ENCODE measurements around the gene ADGRL4. TPM values are rescaled to one million over a fixed set of nuclear protein-coding genes. Genes with fewer than 3 reads are reported as not detected.

Gene ADGRL4
- total and polyA plus RNA-seq, 2 donors from 2014 or later: 16.8 to 43.0 TPM

- no peak for FAIRE-seq
These were observed 87.4 kb downstream of the ADGRL4 start for GRCh38 chr1:78919150-78919549.

DNA sequence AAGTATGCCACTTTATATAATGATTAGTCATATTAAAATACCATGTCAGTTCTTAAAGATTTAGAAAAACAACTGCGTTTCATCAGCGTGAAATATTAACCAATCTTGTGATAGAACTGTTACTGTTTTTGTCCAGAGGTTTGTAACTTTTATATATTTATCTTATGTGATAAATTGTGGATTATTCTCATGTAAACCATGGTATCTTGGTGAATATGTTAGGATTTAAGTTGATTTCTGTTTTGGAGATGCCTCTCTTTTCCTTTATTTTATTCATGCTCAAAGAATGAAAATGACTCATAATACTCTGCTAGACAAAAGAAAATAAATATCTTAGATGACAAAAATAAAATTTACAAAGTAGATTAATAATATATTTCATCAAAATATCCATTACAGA lies 88.4 kb downstream of the ADGRL4 start:
- no peaks in the 10 kb centered on the region for H3K4me1 ChIP-seq (ENCODE audit: control insufficient read depth in 2 of 3, insufficient read depth in 2 of 3, low read depth in 1 of 3, low read length in 3 of 3)
- intact Hi-C loops (cut with DNase I): no loop called here
- TF ChIP-seq CTCF (IDR thresholded peaks at IDR 0.05; ENCODE audit: borderline replicate concordance, extremely low read depth, insufficient read depth): no peak

More at GRCh38 chr1:78919150-78919549, 87.4 kb downstream of the ADGRL4 start:
- Histone ChIP-seq H3K9me3 (ENCODE audit: control insufficient read depth in 2 of 3, insufficient read depth in 1 of 3, low read length in 3 of 3) (no peaks in the 10 kb centered on the region), H3K4me1 (ENCODE audit: control insufficient read depth in 2 of 3, insufficient read depth in 2 of 3, low read depth in 1 of 3, low read length in 3 of 3) (no peaks in the 10 kb centered on the region), H3K27me3 (ENCODE audit: control insufficient read depth, insufficient read depth, low read length) (no peaks in the 10 kb centered on the region), H3K36me3 (ENCODE audit: control insufficient read depth in 2 of 3, insufficient read depth in 3 of 3, low read length in 3 of 3) (no peaks in the 10 kb centered on the region), H3K27ac (ENCODE audit: low read depth in 2 of 2, low read length in 2 of 2) (no peak overlapping the region), H3K4me3 (ENCODE audit: low read length in 3 of 3) (no peak overlapping the region), H3K9ac (ENCODE audit: low read length in 3 of 3) (no peak overlapping the region)
- TF ChIP-seq CTCF (IDR thresholded peaks at IDR 0.05; ENCODE audit: borderline replicate concordance, extremely low read depth, insufficient read depth): no peak
- DNase-seq: no peak
- intact Hi-C loops (cut with DNase I): no loop called here

DNA sequence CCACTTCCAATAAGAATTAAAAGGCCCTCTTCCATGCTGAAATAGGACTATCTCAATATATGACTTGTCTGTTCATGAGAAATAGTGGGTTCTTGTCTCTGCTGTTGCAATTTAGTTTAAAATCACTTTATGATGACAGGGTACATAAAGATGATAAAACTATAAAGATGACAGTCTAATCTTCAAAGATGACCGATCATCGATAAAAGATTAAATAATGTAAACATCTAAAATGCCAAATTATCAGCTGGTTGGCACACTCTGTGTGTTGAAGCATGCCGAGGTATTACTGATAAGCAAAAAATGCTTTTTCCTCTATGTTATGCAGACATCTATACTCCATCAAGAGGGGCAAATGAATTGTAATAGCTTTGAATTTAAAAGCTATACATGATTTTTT lies 89.5 kb downstream of the ADGRL4 start:
- no peaks in the 10 kb centered on the region for H3K27me3 ChIP-seq (ENCODE audit: control insufficient read depth, insufficient read depth, low read length)
- DNase-seq (no peak), FAIRE-seq (no peak)
- no peak for TF ChIP-seq CTCF (IDR thresholded peaks at IDR 0.05; ENCODE audit: borderline replicate concordance, extremely low read depth, insufficient read depth)
- H3K4me3 ChIP-seq (ENCODE audit: low read length in 3 of 3): no peak overlapping the region
- no peaks in the 10 kb centered on the region for H3K9me3 ChIP-seq (ENCODE audit: control insufficient read depth in 2 of 3, insufficient read depth in 1 of 3, low read length in 3 of 3)
- intact Hi-C loops (cut with DNase I): no loop called here
- H3K9ac ChIP-seq (ENCODE audit: low read length in 3 of 3): no peak overlapping the region
- no peak overlapping the region for H3K27ac ChIP-seq (ENCODE audit: low read depth in 2 of 2, low read length in 2 of 2)
- H3K36me3 ChIP-seq (ENCODE audit: control insufficient read depth in 2 of 3, insufficient read depth in 3 of 3, low read length in 3 of 3): no peaks in the 10 kb centered on the region
- H3K4me1 ChIP-seq (ENCODE audit: control insufficient read depth in 2 of 3, insufficient read depth in 2 of 3, low read depth in 1 of 3, low read length in 3 of 3): no peaks in the 10 kb centered on the region

More for the DNA sequence above, 88.4 kb downstream of the ADGRL4 start:
- H3K36me3 ChIP-seq (ENCODE audit: control insufficient read depth in 2 of 3, insufficient read depth in 3 of 3, low read length in 3 of 3): no peaks in the 10 kb centered on the region
- FAIRE-seq (no peak), DNase-seq (no peak)
- H3K27ac ChIP-seq (ENCODE audit: low read depth in 2 of 2, low read length in 2 of 2): no peak overlapping the region
- H3K4me3 ChIP-seq (ENCODE audit: low read length in 3 of 3): no peak overlapping the region
- H3K27me3 ChIP-seq (ENCODE audit: control insufficient read depth, insufficient read depth, low read length): no peaks in the 10 kb centered on the region
- H3K9ac ChIP-seq (ENCODE audit: low read length in 3 of 3): no peak overlapping the region
- no peaks in the 10 kb centered on the region for H3K9me3 ChIP-seq (ENCODE audit: control insufficient read depth in 2 of 3, insufficient read depth in 1 of 3, low read length in 3 of 3)

DNA sequence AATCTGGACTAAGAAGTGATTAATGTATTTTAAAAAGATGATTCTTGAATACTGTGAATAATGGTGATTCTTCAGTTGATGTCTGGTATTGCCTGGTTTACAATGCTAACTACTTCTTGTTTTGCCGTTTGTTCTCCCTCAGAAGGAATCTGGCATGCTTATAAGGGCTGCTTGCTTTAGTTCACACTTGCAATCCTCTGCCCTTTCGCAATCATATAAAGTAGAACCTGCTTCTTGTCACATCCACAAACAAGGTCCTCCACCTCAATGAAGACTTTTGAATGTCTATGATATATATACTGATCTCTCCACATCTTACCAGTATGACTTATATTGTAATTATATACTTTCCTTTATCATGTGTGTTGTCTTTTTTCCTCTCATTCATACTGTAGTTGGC lies 92.6 kb downstream of the ADGRL4 start:
- Histone ChIP-seq H3K36me3 (ENCODE audit: control insufficient read depth in 2 of 3, insufficient read depth in 3 of 3, low read length in 3 of 3) (no peaks in the 10 kb centered on the region), H3K9me3 (ENCODE audit: control insufficient read depth in 2 of 3, insufficient read depth in 1 of 3, low read length in 3 of 3) (no peaks in the 10 kb centered on the region), H3K4me3 (ENCODE audit: low read length in 3 of 3) (no peak overlapping the region), H3K9ac (ENCODE audit: low read length in 3 of 3) (no peak overlapping the region), H3K4me1 (ENCODE audit: control insufficient read depth in 2 of 3, insufficient read depth in 2 of 3, low read depth in 1 of 3, low read length in 3 of 3) (no peaks in the 10 kb centered on the region), H3K27ac (ENCODE audit: low read depth in 2 of 2, low read length in 2 of 2) (no peak overlapping the region), H3K27me3 (ENCODE audit: control insufficient read depth, insufficient read depth, low read length) (no peaks in the 10 kb centered on the region)
- DNase-seq (no peak), FAIRE-seq (no peak)
- no peak for TF ChIP-seq CTCF (IDR thresholded peaks at IDR 0.05; ENCODE audit: borderline replicate concordance, extremely low read depth, insufficient read depth)
- intact Hi-C loops (cut with DNase I): no loop called here

Data from kidney (tissue), 14 donors.